Mammary epithelial cell (primary cell): ENCODE measurements around the gene TTC9.

Experiments used
- CTCF ChIP-seq, 2 donors: IDR thresholded peaks in 1 of 2; conservative IDR thresholded peaks in 1 of 2; 2 replicates each; pipeline ENCODE4 v1.5.1; 2011 to 2012; ENCODE audit warnings: inconsistent platforms in 2 of 2, low read length in 2 of 2, mild to moderate bottlenecking in 2 of 2, control low read depth in 1 of 2, low read depth in 1 of 2; ENCODE audit not compliant: insufficient read depth in 1 of 2; ENCODE audit errors: extremely low read depth in 1 of 2
- EZH2 ChIP-seq: IDR thresholded peaks from 2 replicates; pipeline ENCODE4 v1.6.1; 2012; ENCODE audit warnings: low read length, inconsistent platforms, borderline replicate concordance

DNA sequence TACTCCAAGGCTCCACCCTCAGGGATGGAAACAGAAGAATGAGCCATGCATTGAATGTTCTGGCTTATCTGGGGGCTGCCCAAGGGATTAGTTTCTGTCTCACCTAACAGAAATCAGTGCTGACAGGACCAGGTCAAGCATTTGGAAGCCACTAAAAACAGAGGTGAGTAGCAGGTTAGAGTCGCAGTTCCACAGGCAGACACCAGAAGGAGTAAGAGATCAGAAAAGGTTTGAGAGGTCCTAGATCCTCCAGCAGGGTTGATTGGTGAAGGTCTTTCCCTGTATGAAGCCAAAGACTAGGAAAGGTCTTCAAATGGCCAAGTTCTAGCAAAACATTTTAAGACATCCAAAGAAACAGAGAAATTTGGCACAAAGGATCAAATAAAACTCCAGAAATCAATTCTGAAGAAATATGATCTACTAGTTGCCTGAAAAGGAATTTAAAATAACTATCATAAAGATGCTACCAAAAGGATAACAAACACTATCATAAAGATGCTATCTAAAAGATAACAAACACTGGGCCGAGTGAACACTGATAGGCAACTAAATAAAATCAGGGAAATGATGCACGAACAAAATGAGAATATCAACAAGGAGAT, 19.5 kb upstream of the TTC9 start:
- TF ChIP-seq CTCF (conservative IDR thresholded peaks at IDR 0.05 in 1 of 2, IDR thresholded peaks at IDR 0.05 in 1 of 2; ENCODE audit: extremely low read depth in 1 of 2, insufficient read depth in 1 of 2, low read depth in 1 of 2, low read length in 2 of 2) (peak; percentile 92 to 95), EZH2 (no peak)
